H1 (cell line): ENCODE measurements around the gene TNFRSF13B. TPM values are rescaled to one million over a fixed set of nuclear protein-coding genes. Genes with fewer than 3 reads are reported as not detected.
"Not testable (repeated sequence)": the region's sequence is repeated elsewhere in the genome, so short reads cannot be mapped to it uniquely, and the experiment has no call there.

Experiments used
- CTCF ChIA-PET: fragments of 300-600 bp; sonication (Branson Sonifier 250); formaldehyde crosslinking; loops from one replicate; lab custom pipeline; 2021; ENCODE audit not compliant: partially characterized antibody; lab: Charles Lee
- POLR2A ChIA-PET: fragments of 300-600 bp; sonication (Branson Sonifier 250); formaldehyde crosslinking; loops from one replicate; lab custom pipeline; 2021; ENCODE audit warnings: inconsistent platforms; ENCODE audit not compliant: partially characterized antibody; lab: Charles Lee
- DNase-seq, 2 experiments: peaks; one replicate each; pipeline versions ENCODE4 v3.0.0 to v3.0.0-alpha.2; 2010 to 2022; ENCODE audit warnings: low spot score in 2 of 2, low read depth in 1 of 2, mixed read lengths in 1 of 2
- FAIRE-seq: peaks from 2 replicates; lab custom pipeline; 2011; peaks lifted over from hg19 to GRCh38; lab: Jason Lieb, UNC
- H2AFZ ChIP-seq: 2 replicates; pipeline ENCODE4 v1.8.1; 2012; ENCODE audit warnings: low read length, inconsistent platforms
- H2AK5ac ChIP-seq: 2 replicates; pipeline ENCODE4 v1.6.1; 2013; ENCODE audit warnings: low read depth, low read length
- H2BK120ac ChIP-seq: replicated peaks from 2 replicates; pipeline ENCODE3; 2013; ENCODE audit warnings: low read depth, low read length, inconsistent platforms
- H2BK12ac ChIP-seq: 2 replicates; pipeline ENCODE4 v1.6.1; 2013; ENCODE audit warnings: low read depth, low read length
- H2BK15ac ChIP-seq: 2 replicates; pipeline ENCODE4 v1.6.1; 2013; ENCODE audit warnings: low read length
- H2BK20ac ChIP-seq: 2 replicates; pipeline ENCODE4 v1.6.1; 2013; ENCODE audit warnings: low read length
- H2BK5ac ChIP-seq: 2 replicates; pipeline ENCODE4 v1.6.1; 2013; ENCODE audit warnings: low read depth, low read length
- H3K14ac ChIP-seq: 2 replicates; pipeline ENCODE4 v1.6.1; 2013; ENCODE audit warnings: inconsistent platforms; ENCODE audit not compliant: insufficient read length
- H3K18ac ChIP-seq: 2 replicates; pipeline ENCODE4 v1.6.1; 2013; ENCODE audit warnings: low read length; ENCODE audit errors: extremely low read depth
- H3K23ac ChIP-seq: 2 replicates; pipeline ENCODE4 v1.6.1; 2013; ENCODE audit warnings: inconsistent platforms; ENCODE audit not compliant: insufficient read length
- H3K23me2 ChIP-seq: 2 replicates; pipeline ENCODE4 v1.6.1; 2013; ENCODE audit warnings: low read depth, low read length
- H3K27ac ChIP-seq: 2 replicates; pipeline ENCODE4 v1.6.1; 2011; ENCODE audit warnings: low read depth, low read length, inconsistent platforms
- H3K27me3 ChIP-seq, 4 experiments: replicated peaks in 1 of 4; 1 replicate in 1 of 4; 2 replicates in 3 of 4; pipeline versions ENCODE4 v1.6.1 to v1.8.1; 2011 to 2013; ENCODE audit warnings: low read length in 3 of 4, mild to moderate bottlenecking in 3 of 4, inconsistent platforms in 2 of 4, mixed read lengths in 2 of 4, moderate library complexity in 1 of 4; ENCODE audit not compliant: control insufficient read depth in 3 of 4, insufficient read depth in 3 of 4; ENCODE audit errors: extremely low read depth in 1 of 4
- H3K36me3 ChIP-seq, 4 experiments: 2 replicates each; pipeline versions ENCODE4 v1.6.1 to v1.8.1; 2011 to 2013; ENCODE audit warnings: mild to moderate bottlenecking in 4 of 4, low read length in 3 of 4, moderate library complexity in 2 of 4, control low read depth in 1 of 4, inconsistent platforms in 1 of 4; ENCODE audit not compliant: insufficient read depth in 4 of 4, control insufficient read depth in 2 of 4
- H3K4ac ChIP-seq: replicated peaks from 2 replicates; pipeline ENCODE3; 2013; ENCODE audit warnings: low read length, low read depth, mixed read lengths, inconsistent platforms; ENCODE audit not compliant: insufficient read length
- H3K4me1 ChIP-seq, 4 experiments: replicated peaks in 1 of 4; 1 replicate in 1 of 4; 2 replicates in 3 of 4; pipeline versions ENCODE4 v1.6.1 to v1.8.1; 2011 to 2013; ENCODE audit warnings: low read length in 3 of 4, inconsistent platforms in 2 of 4, mixed read lengths in 1 of 4; ENCODE audit not compliant: insufficient read depth in 4 of 4, control insufficient read depth in 3 of 4
- H3K4me2 ChIP-seq, 2 experiments: 2 replicates each; pipeline versions ENCODE4 v1.6.1 to v1.8.1; 2011 to 2013; ENCODE audit warnings: low read depth in 2 of 2, low read length in 2 of 2, control low read depth in 1 of 2, inconsistent platforms in 1 of 2, mild to moderate bottlenecking in 1 of 2; ENCODE audit not compliant: insufficient read depth in 1 of 2
- H3K4me3 ChIP-seq, 4 experiments: fragments of 200-600, 300-600 bp in 1 of 4; sonication (generic), shearing (Covaris generic), sonication (Bioruptor Twin) in 1 of 4; 2 replicates each; pipeline versions ENCODE4 v1.5.1 to v1.8.1; 2011 to 2016; ENCODE audit warnings: low read length in 4 of 4, low read depth in 3 of 4, control low read depth in 2 of 4, inconsistent platforms in 2 of 4, mild to moderate bottlenecking in 2 of 4, mixed read lengths in 1 of 4, moderate library complexity in 1 of 4; ENCODE audit not compliant: insufficient read depth in 2 of 4; ENCODE audit errors: extremely low read depth in 1 of 4
- H3K56ac ChIP-seq: replicated peaks from 2 replicates; pipeline ENCODE3; 2013; ENCODE audit warnings: low read depth, mild to moderate bottlenecking, mixed read lengths, low read length, inconsistent platforms; ENCODE audit not compliant: insufficient read length
- H3K79me1 ChIP-seq: 2 replicates; pipeline ENCODE4 v1.6.1; 2013; ENCODE audit warnings: low read depth, low read length, control low read depth
- H3K79me2 ChIP-seq, 2 experiments: 2 replicates each; pipeline versions ENCODE4 v1.6.1 to v1.8.1; 2012 to 2013; ENCODE audit warnings: low read length in 2 of 2, mild to moderate bottlenecking in 2 of 2, inconsistent platforms in 1 of 2; ENCODE audit not compliant: insufficient read depth in 2 of 2, control insufficient read depth in 1 of 2
- H3K9ac ChIP-seq, 4 experiments: replicated peaks in 1 of 4; 1 replicate in 1 of 4; 2 replicates in 3 of 4; pipeline versions ENCODE4 v1.6.1 to v1.8.1; 2011 to 2013; ENCODE audit warnings: low read depth in 3 of 4, low read length in 3 of 4, control low read depth in 2 of 4, mild to moderate bottlenecking in 2 of 4, moderate library complexity in 2 of 4, inconsistent platforms in 1 of 4; ENCODE audit errors: extremely low read depth in 1 of 4
- H3K9me3 ChIP-seq, 2 experiments: 2 replicates each; pipeline versions ENCODE4 v1.6.1 to v1.8.1; 2012 to 2013; ENCODE audit warnings: mild to moderate bottlenecking in 2 of 2, moderate library complexity in 2 of 2, control low read depth in 1 of 2, inconsistent platforms in 1 of 2, low read depth in 1 of 2, low read length in 1 of 2, mixed read lengths in 1 of 2; ENCODE audit not compliant: insufficient read depth in 2 of 2
- H4K20me1 ChIP-seq, 2 experiments: replicated peaks in 1 of 2; 2 replicates each; pipeline versions ENCODE3 to v1.8.1; 2011 to 2013; ENCODE audit warnings: inconsistent platforms in 2 of 2, low read length in 2 of 2, mild to moderate bottlenecking in 1 of 2; ENCODE audit not compliant: insufficient read depth in 2 of 2, control insufficient read depth in 1 of 2
- H4K5ac ChIP-seq: 2 replicates; pipeline ENCODE4 v1.6.1; 2013; ENCODE audit warnings: low read length, low read depth, mixed read lengths, inconsistent platforms; ENCODE audit not compliant: insufficient read length
- H4K8ac ChIP-seq: 2 replicates; pipeline ENCODE4 v1.8.0; 2013; ENCODE audit warnings: mild to moderate bottlenecking, moderate library complexity, low read length, inconsistent platforms; ENCODE audit not compliant: insufficient read depth; ENCODE audit errors: extremely low read depth
- H4K91ac ChIP-seq: replicated peaks from 2 replicates; pipeline ENCODE3; 2013; ENCODE audit warnings: low read length, mixed read lengths, inconsistent platforms; ENCODE audit not compliant: insufficient read length
- WGBS, 2 experiments: shearing (Covaris generic) in 1 of 2; methylation state at CpG; one replicate each; pipeline versions ENCODE4 v1.1.6 to v1.1.7; 2013 to 2015; ENCODE audit warnings: low lambda C conversion rate in 2 of 2, mixed read lengths in 2 of 2, inconsistent platforms in 1 of 2, low coverage in 1 of 2, missing lambda C conversion rate in 1 of 2; ENCODE audit not compliant: insufficient replicate concordance in 2 of 2, insufficient coverage in 1 of 2, insufficient read length in 1 of 2; ENCODE audit errors: extremely low coverage in 1 of 2, missing lambda C conversion rate in 1 of 2; 5-methylcytosine and 5-hydroxymethylcytosine counted together
- polyA plus RNA-seq, 7 experiments: library from polyadenylated mRNA; depleted of rRNA in 3 of 7; stranded (reverse) in 5 of 7; unstranded in 2 of 7; fragments of >200 nt in 5 of 7; fragments of 200-250 nt in 2 of 7; gene quantifications; 1 replicate in 5 of 7; 2 replicates in 1 of 7; 4 replicates in 1 of 7; pipeline versions ENCODE4 v1.2.1 to v1.2.3, GENCODE V29; 2011 to 2013; ENCODE audit warnings: missing spikeins in 2 of 7, mixed read lengths in 2 of 7
- total RNA-seq: library from RNA; stranded (reverse); fragmentation: NEBNext Ultra II Directional; extraction: Animal tissue kit (Norgen Biotek cat#: 25700); gene quantifications from 2 replicates; pipeline ENCODE4 v1.2.1, GENCODE V29; 2021

TNFRSF13B gene
- total and polyA plus RNA-seq, 2 of the 8 experiments (the other 6 are each of a cell fraction or from before 2014, with no cell fraction given): not detected

- POLR2A ChIA-PET, H3K23me2 ChIP-seq, H3K9ac ChIP-seq, H3K36me3 ChIP-seq, H2AFZ ChIP-seq, H2BK5ac ChIP-seq, H3K4me3 ChIP-seq, H2BK20ac ChIP-seq, H3K79me1 ChIP-seq, H3K4me2 ChIP-seq, H2AK5ac ChIP-seq, FAIRE-seq, H2BK15ac ChIP-seq, H3K27me3 ChIP-seq, H3K23ac ChIP-seq, H4K8ac ChIP-seq, H3K4ac ChIP-seq, CTCF ChIA-PET, H3K56ac ChIP-seq, DNase-seq, H3K27ac ChIP-seq, H4K20me1 ChIP-seq, H2BK12ac ChIP-seq, H3K4me1 ChIP-seq, H3K18ac ChIP-seq, H2BK120ac ChIP-seq, H4K5ac ChIP-seq, H4K91ac ChIP-seq, H3K79me2 ChIP-seq, H3K9me3 ChIP-seq, H3K14ac ChIP-seq: not testable (repeated sequence)
- WGBS, 2 experiments: 92% methylated on average over 5 of the region's 12 CpGs; no CpG with 5 or more reads in 1 of the 2 experiments
Observed at GRCh38 chr17:17011043-17011907, 39.4 kb upstream of the TNFRSF13B start.
